ENCODE data around the gene UGT1A8.

UGT1A8 gene

DNA sequence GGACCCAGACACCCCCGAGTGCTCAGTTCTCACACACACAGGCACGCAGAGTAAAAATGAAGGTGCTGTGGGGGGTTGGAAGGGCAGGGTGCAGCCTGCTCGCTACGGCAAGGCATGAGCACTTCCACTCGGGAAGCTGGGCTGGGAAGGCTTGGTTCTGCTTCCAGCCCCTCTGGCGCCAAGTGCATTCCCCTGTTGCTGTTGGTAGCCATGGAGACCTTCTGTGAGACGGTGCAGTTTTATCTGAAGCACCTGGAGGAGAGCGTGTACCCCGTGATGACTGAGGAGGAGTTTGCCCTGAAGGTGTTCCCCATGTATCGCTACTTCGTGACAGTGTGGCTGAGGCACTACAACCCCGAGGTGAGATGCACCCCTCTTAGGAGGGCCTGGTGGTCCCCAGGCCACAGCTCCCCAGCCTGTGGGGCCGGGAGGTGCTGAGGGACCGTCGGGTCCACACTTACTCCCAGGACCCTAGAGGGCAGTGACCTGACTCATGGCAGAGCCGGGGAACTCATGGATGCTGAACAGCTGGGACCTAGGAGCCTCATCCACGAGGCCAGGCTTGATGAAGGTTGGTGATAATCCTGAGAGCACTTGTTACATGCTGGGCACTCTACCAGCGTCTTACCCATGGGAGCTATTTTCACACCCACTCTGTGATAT is 176.2 kb downstream of the UGT1A8 start:
- DNase-seq (ENCODE audit: extremely low read depth, insufficient read length) = no peak
- H3K36me3 ChIP-seq (ENCODE audit: control insufficient read depth, insufficient read depth, low read length) = no peaks in the 10 kb centered on the region
- no peak overlapping the region for H3K4me3 ChIP-seq (replicated peaks; ENCODE audit: low read depth, low read length)
- TF ChIP-seq, protein P1, sequence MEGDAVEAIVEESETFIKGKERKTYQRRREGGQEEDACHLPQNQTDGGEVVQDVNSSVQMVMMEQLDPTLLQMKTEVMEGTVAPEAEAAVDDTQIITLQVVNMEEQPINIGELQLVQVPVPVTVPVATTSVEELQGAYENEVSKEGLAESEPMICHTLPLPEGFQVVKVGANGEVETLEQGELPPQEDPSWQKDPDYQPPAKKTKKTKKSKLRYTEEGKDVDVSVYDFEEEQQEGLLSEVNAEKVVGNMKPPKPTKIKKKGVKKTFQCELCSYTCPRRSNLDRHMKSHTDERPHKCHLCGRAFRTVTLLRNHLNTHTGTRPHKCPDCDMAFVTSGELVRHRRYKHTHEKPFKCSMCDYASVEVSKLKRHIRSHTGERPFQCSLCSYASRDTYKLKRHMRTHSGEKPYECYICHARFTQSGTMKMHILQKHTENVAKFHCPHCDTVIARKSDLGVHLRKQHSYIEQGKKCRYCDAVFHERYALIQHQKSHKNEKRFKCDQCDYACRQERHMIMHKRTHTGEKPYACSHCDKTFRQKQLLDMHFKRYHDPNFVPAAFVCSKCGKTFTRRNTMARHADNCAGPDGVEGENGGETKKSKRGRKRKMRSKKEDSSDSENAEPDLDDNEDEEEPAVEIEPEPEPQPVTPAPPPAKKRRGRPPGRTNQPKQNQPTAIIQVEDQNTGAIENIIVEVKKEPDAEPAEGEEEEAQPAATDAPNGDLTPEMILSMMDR (IDR thresholded peaks at IDR 0.05; ENCODE audit: insufficient read depth, low read length, poor library complexity, severe bottlenecking) = no peak
- no peaks in the 10 kb centered on the region; the same call in 1 of the 2 replicates for H3K27me3 ChIP-seq (replicated peaks; ENCODE audit: control insufficient read depth, insufficient read depth, low read length)

DNA sequence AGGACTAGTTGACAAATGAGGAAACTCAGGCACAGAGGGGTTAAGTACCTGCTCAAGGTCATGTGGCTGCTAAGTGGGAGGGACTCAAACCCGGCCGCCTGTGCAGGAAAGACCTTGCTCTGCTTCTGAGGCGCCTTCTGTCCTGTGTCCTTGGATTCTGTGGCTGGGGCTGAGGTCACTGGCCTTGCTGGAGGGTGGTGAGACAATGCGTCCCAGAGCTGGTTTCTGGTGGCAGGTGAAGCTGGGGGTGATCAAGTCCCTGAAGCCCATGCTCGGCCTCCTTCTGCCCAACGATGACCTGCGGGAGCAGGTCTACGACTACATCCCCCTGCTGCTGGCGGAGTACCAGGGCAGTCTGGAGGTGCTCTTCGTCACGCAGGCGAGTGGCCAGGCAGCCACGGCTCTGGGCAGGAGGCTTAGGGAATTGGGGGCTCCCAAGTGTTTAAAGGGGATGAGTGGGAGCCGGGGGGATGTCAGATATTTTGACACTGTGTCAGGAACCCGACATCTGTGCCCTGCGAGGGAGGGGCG is 176.8 kb downstream of the UGT1A8 start:
- TF ChIP-seq, protein P1 (IDR thresholded peaks at IDR 0.05; ENCODE audit: insufficient read depth, low read length, poor library complexity, severe bottlenecking) = no peak
- H3K27me3 ChIP-seq (replicated peaks; ENCODE audit: control insufficient read depth, insufficient read depth, low read length) = no peaks in the 10 kb centered on the region; the same call in 1 of the 2 replicates
- H3K4me3 ChIP-seq (replicated peaks; ENCODE audit: low read depth, low read length) = no peak overlapping the region
- DNase-seq (ENCODE audit: extremely low read depth, insufficient read length) = no peak
- no peaks in the 10 kb centered on the region for H3K36me3 ChIP-seq (ENCODE audit: control insufficient read depth, insufficient read depth, low read length)

DNA sequence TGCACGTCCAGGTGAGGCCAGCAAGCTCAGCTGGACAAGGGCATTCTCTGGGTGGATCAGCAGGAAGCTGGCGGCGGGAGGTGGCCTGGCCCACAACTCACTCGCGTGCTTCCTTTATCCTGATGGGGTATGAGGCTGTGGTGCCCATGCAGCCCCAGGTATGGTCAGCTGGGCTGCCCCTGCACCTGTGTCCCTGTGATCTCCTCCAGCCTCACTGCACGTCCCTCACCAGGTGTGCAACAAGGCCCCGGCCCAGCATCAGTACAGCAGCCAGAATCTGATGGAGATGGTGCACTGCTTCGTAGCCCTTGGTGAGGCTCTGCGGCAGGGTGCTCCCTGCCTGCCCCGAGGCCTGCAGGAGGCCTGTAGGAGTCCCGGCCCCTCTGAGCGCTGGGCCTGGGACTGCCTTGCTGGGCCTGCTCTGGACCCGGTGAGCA is 178.3 kb downstream of the UGT1A8 start:
- no peak for DNase-seq (ENCODE audit: extremely low read depth, insufficient read length)
- Histone ChIP-seq H3K4me3 (replicated peaks; ENCODE audit: low read depth, low read length) (no peak overlapping the region), H3K27me3 (replicated peaks; ENCODE audit: control insufficient read depth, insufficient read depth, low read length) (no peaks in the 10 kb centered on the region; the same call in 1 of the 2 replicates), H3K36me3 (ENCODE audit: control insufficient read depth, insufficient read depth, low read length) (no peaks in the 10 kb centered on the region)
- TF ChIP-seq, protein P1 (IDR thresholded peaks at IDR 0.05; ENCODE audit: insufficient read depth, low read length, poor library complexity, severe bottlenecking) = no peak

DNA sequence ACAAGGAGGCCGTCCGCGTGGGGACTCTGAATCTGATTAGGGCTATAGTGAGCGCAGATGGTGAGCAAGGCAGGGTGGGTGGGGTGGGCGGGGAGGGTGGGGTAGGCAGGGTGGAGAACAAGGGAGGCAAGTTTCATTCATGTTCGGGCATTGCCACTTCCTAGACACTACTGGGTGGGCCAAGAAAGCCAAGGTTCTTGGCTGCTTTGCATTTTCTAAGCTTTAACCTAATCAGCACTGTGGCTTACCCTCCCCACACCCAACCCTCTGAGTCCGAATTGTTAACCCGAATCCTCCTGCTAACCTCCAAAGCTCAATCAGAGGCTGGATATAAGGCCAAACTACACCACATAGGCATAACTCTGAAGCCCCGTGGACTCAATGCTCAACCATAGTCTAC is 178.8 kb downstream of the UGT1A8 start:
- H3K36me3 ChIP-seq (ENCODE audit: control insufficient read depth, insufficient read depth, low read length) = no peaks in the 10 kb centered on the region
- no peak for DNase-seq (ENCODE audit: extremely low read depth, insufficient read length)
- H3K27me3 ChIP-seq (replicated peaks; ENCODE audit: control insufficient read depth, insufficient read depth, low read length) = no peaks in the 10 kb centered on the region; the same call in 1 of the 2 replicates
- TF ChIP-seq, protein P1 (IDR thresholded peaks at IDR 0.05; ENCODE audit: insufficient read depth, low read length, poor library complexity, severe bottlenecking) = no peak
- H3K4me3 ChIP-seq (replicated peaks; ENCODE audit: low read depth, low read length) = no peak overlapping the region

DNA sequence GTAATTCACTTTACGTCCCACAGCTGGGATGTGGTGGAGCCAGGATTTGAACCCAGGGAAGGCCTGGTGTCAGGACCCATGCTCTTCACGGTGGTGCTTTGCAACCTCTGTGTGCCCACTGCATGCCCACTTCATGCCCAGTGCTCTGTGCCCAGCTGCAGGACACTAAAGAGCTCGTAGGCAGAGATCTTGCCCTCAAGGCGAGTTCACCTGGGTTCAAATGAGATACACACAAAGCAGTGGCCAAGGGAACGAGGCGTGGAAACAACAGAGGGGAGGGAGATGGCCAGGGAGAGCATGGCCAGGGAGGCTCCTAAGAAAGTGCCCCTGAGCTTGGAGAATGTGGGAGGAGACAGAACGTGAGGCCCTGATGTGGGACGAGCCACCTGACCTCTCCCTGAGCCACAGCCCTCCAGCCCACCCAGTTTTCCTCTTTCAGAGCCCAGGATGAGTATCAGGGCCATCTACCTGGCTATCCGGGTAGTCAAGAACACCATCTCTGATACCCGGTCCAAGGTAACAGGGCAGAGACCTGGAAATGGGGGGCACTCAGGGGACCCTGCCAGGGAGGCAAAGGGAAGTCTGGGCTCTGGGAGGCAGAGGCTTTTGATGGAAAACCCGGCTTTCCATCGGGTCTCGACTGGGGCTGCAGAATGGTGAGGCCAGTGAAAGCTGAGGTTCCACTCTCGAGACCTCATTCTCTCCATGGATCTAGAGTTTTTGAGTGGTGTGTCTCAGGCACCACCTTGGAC is 181.1 kb downstream of the UGT1A8 start:
- TF ChIP-seq, protein P1 (IDR thresholded peaks at IDR 0.05; ENCODE audit: insufficient read depth, low read length, poor library complexity, severe bottlenecking) = no peak
- H3K27me3 ChIP-seq (replicated peaks; ENCODE audit: control insufficient read depth, insufficient read depth, low read length) = no peaks in the 10 kb centered on the region; the same call in 1 of the 2 replicates
- no peaks in the 10 kb centered on the region for H3K36me3 ChIP-seq (ENCODE audit: control insufficient read depth, insufficient read depth, low read length)
- H3K4me3 ChIP-seq (replicated peaks; ENCODE audit: low read depth, low read length) = no peak overlapping the region
- no peak for DNase-seq (ENCODE audit: extremely low read depth, insufficient read length)

Measured in GM06990 (cell line).